ENCODE results near the gene PGAP1.

GRCh38 chr2:196798980-196799379, 127.5 kb downstream of the PGAP1 start:
- no peak for TF ChIP-seq CTCF (IDR thresholded peaks at IDR 0.05; ENCODE audit: borderline replicate concordance, extremely low read depth, low read length, poor library complexity, severe bottlenecking)
- TF ChIP-seq EZH2 (IDR thresholded peaks at IDR 0.05; ENCODE audit: borderline replicate concordance, low read depth, low read length, severe bottlenecking) = no peak

All from DND-41 (cell line).